Measurements from ENCODE around the gene SPDEF. TPM values are rescaled to one million over a fixed set of nuclear protein-coding genes. Genes with fewer than 3 reads are reported as not detected.

SPDEF gene
- total RNA-seq, 4 donors from 2014 or later, result not detected

DNA sequence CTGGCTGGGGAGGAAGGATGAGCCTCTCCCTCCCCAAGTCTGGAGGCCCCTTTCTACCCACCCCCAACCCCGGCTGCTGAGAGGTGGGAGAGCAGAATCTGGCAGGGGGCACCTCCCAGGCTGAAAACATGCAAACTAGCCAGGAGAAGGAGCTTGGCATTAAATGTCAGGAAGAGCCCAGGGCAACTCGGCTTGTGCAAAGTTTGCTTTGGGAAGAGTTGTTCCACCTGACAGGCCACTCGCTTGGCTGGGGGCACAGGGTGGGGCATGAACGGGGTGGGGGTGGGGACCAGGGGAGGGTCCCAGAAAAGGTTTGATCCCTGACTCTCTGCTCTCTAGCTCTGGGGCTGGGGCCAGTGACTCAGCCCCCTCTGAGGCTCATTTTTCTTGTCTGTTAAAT lies 3.0 kb downstream of the SPDEF start:
- WGBS, 2 donors, result 64 to 65% methylated on average over 4 of the region's 4 CpGs
- no peaks in the 10 kb centered on the region for H3K4me1 ChIP-seq
- DNase-seq (ENCODE audit: low spot score in 2 of 2), result no peak
- TF ChIP-seq POLR2A (IDR thresholded peaks at IDR 0.05) (no peak), EP300 (IDR thresholded peaks at IDR 0.05) (no peak)
- TF ChIP-seq, protein P1, sequence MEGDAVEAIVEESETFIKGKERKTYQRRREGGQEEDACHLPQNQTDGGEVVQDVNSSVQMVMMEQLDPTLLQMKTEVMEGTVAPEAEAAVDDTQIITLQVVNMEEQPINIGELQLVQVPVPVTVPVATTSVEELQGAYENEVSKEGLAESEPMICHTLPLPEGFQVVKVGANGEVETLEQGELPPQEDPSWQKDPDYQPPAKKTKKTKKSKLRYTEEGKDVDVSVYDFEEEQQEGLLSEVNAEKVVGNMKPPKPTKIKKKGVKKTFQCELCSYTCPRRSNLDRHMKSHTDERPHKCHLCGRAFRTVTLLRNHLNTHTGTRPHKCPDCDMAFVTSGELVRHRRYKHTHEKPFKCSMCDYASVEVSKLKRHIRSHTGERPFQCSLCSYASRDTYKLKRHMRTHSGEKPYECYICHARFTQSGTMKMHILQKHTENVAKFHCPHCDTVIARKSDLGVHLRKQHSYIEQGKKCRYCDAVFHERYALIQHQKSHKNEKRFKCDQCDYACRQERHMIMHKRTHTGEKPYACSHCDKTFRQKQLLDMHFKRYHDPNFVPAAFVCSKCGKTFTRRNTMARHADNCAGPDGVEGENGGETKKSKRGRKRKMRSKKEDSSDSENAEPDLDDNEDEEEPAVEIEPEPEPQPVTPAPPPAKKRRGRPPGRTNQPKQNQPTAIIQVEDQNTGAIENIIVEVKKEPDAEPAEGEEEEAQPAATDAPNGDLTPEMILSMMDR (IDR thresholded peaks at IDR 0.05), result no peak
- H3K27me3 ChIP-seq, result no peaks in the 10 kb centered on the region
- no peak overlapping the region for H3K4me3 ChIP-seq
- H3K9me3 ChIP-seq, result peaks cover 0 to 3% (median 0%) of the 10 kb centered on the region in 4 donors
- H3K27ac ChIP-seq, result no peak overlapping the region
- no peaks in the 10 kb centered on the region for H3K36me3 ChIP-seq

DNA sequence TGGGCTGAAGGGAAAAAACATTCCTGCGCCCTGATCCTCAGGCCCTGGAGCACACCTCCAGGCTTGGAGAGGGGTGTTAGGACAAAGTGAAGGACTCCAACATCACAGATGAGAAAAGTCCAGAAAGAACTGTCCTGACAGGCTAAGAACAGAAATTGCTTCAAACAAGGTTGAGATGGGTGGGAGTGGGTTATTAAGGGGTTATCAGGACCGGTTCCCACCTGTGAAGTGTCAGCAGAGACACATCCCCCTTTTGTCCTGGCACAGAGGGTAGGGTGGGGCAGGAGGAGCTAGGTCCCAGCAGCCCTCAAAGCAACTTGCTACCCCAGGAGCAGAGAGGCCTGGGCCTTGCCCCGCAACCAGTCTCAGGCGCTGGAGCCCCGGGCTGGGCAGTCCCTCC lies 3.5 kb downstream of the SPDEF start:
- H3K4me3 ChIP-seq, result no peak overlapping the region
- no peak for DNase-seq (ENCODE audit: low spot score in 2 of 2)
- H3K27me3 ChIP-seq, result no peaks in the 10 kb centered on the region
- whole genome bisulfite sequencing, 2 donors, result 78 to 91% methylated on average over 2 to 5 of the region's 5 CpGs
- H3K27ac ChIP-seq, result no peak overlapping the region
- H3K9me3 ChIP-seq, result no peaks in the 10 kb centered on the region
- TF ChIP-seq EP300 (IDR thresholded peaks at IDR 0.05) (no peak), POLR2A (IDR thresholded peaks at IDR 0.05) (no peak)
- TF ChIP-seq, protein P1 (IDR thresholded peaks at IDR 0.05), result no peak
- H3K36me3 ChIP-seq, result no peaks in the 10 kb centered on the region
- H3K4me1 ChIP-seq, result no peaks in the 10 kb centered on the region

DNA sequence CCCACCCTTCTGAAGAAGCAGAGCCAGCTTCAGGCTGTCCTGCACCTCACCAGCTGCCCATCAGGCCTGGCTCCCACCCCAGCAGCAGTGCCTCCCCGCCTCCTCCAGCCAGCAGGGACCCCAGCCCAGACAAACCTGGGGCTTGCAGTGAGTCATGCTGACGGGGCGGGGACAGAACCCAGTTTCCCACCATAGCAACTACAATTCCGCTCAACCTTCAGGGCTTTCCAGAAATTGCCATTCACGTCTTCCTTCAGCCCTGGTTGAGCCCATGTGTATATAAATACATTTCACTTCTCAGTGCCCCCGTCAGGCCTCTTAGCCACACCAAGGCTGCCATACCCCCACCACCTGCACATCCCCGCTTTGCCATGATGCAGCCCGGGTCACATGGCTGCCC lies 4.4 kb downstream of the SPDEF start:
- Histone ChIP-seq H3K9me3 (no peaks in the 10 kb centered on the region), H3K36me3 (no peaks in the 10 kb centered on the region), H3K4me3 (no peak overlapping the region), H3K27me3 (no peaks in the 10 kb centered on the region), H3K4me1 (peaks cover 0 to 5% (median 0%) of the 10 kb centered on the region in 4 donors), H3K27ac (no peak overlapping the region)
- DNase-seq (ENCODE audit: low spot score in 2 of 2), result no peak
- TF ChIP-seq, protein P1 (IDR thresholded peaks at IDR 0.05), result no peak
- TF ChIP-seq EP300 (IDR thresholded peaks at IDR 0.05) (no peak), POLR2A (IDR thresholded peaks at IDR 0.05) (no peak)
- WGBS, 2 donors, result 90 to 95% methylated on average over 8 of the region's 8 CpGs

DNA sequence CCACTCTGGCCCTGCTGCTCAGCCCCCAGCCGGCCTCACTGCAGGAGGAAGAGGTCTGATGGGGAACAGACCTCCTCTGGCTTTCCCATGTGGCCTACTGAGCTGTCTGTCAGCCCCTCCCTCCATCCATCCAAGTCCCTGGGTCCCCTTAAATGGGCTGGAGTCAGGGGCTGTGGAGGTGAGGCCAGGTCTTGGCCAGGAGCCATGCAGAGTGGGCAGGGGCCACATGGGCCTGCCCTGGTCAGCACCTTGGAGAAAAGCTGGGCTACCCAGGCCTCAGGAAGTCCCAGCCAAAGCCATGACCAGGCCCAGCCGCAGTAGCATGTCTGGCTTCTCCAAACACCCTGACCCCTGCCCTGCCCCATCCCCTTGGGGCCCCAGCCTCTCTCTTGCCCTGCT lies 6.3 kb downstream of the SPDEF start:
- 56% methylated on average over 2 of the region's 2 CpGs for WGBS, 2 donors
- no peak for TF ChIP-seq EP300 (IDR thresholded peaks at IDR 0.05)
- TF ChIP-seq, protein P1 (IDR thresholded peaks at IDR 0.05), result no peak
- TF ChIP-seq POLR2A (IDR thresholded peaks at IDR 0.05), result no peak
- DNase-seq (ENCODE audit: low spot score in 2 of 2), result no peak
- peaks cover 0 to 7% (median 0%) of the 10 kb centered on the region in 4 donors for H3K4me1 ChIP-seq
- no peaks in the 10 kb centered on the region for H3K36me3 ChIP-seq
- no peak overlapping the region for H3K4me3 ChIP-seq
- no peak overlapping the region for H3K27ac ChIP-seq
- no peaks in the 10 kb centered on the region for H3K27me3 ChIP-seq
- H3K9me3 ChIP-seq, result no peaks in the 10 kb centered on the region

DNA sequence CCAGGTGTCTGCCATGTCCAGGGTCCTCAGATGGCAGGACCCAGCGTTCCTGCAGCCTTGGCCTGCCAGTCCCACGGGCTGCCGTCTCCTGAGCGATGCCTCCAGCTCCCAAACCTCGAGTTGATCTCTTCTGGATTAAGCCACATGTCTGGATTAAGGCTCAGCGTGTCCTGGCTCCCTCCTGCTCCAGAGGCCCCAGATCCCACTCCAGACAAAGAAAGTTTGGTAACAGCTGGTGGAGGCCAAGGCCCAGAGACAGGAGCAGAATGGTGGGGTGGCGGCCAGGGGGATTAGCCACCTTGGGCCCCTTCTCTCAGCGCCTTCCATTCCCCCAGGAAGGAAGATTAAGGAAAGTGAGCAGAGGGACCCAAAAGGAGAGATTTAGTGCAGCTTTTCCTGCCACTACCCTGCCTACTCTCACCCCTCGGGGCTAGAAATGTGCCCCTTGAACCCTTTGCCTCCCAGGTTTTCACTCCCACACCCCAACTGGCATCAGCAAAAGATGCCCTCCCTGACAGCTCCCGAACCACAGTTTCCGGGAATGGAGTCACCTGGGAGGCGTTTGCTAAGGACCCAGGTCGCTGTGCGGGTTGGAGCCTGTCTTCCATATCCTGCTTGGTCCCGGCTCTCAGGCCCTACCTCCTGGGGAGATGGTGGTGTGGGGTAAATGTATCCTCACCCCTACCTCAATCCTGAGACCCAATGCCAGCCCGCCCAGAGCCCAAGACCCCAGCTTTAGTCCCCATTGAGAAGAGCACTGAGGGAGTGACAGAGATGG lies 6.9 kb downstream of the SPDEF start:
- Histone ChIP-seq H3K4me3 (no peak overlapping the region), H3K36me3 (no peaks in the 10 kb centered on the region), H3K27me3 (no peaks in the 10 kb centered on the region), H3K27ac (no peak overlapping the region), H3K4me1 (peaks cover 0 to 7% (median 0%) of the 10 kb centered on the region in 4 donors), H3K9me3 (no peaks in the 10 kb centered on the region)
- no peak for DNase-seq (ENCODE audit: low spot score in 2 of 2)
- TF ChIP-seq POLR2A (IDR thresholded peaks at IDR 0.05), result no peak
- no peak for TF ChIP-seq EP300 (IDR thresholded peaks at IDR 0.05)
- TF ChIP-seq, protein P1 (IDR thresholded peaks at IDR 0.05), result no peak
- WGBS, 2 donors, result 88 to 90% methylated on average over 16 of the region's 16 CpGs
